GM23338 (cell line): ENCODE results near the gene KCNQ5.

Experiments
- CTCF ChIP-seq, 2 experiments: fragments of 200-600 bp in 1 of 2; sonication (generic) in 1 of 2; conservative IDR thresholded peaks; 2 replicates each; pipeline versions ENCODE4 v1.5.1 to v1.6.1; 2016 to 2017; ENCODE audit warnings: antibody characterized with exemption in 2 of 2, low read depth in 2 of 2, mild to moderate bottlenecking in 2 of 2, moderate library complexity in 1 of 2
- STAT1 ChIP-seq: IDR thresholded peaks from one replicate; pipeline ENCODE4 v1.6.1; 2016; ENCODE audit warnings: antibody characterized with exemption; ENCODE audit not compliant: unreplicated experiment

- TF ChIP-seq CTCF (conservative IDR thresholded peaks at IDR 0.05; ENCODE audit: low read depth in 2 of 2) (no peak), STAT1 (no peak)
These were observed 595.0 kb downstream of the KCNQ5 start for GRCh38 chr6:73216859-73217258.
